DMS53 (cell line): Measurements from ENCODE around the gene MARCKS.
A peak's percentile ranks its signal among the peaks of the same experiment; 100 is the strongest.

Experiments used
- DNase-seq: peaks from one replicate; lab custom pipeline; 2025; lab: John Stamatoyannopoulos, UW

Gene MARCKS

GRCh38 chr6:113853252-113853651 lies 3.9 kb upstream of the MARCKS start:
- no peak for DNase-seq

DNA sequence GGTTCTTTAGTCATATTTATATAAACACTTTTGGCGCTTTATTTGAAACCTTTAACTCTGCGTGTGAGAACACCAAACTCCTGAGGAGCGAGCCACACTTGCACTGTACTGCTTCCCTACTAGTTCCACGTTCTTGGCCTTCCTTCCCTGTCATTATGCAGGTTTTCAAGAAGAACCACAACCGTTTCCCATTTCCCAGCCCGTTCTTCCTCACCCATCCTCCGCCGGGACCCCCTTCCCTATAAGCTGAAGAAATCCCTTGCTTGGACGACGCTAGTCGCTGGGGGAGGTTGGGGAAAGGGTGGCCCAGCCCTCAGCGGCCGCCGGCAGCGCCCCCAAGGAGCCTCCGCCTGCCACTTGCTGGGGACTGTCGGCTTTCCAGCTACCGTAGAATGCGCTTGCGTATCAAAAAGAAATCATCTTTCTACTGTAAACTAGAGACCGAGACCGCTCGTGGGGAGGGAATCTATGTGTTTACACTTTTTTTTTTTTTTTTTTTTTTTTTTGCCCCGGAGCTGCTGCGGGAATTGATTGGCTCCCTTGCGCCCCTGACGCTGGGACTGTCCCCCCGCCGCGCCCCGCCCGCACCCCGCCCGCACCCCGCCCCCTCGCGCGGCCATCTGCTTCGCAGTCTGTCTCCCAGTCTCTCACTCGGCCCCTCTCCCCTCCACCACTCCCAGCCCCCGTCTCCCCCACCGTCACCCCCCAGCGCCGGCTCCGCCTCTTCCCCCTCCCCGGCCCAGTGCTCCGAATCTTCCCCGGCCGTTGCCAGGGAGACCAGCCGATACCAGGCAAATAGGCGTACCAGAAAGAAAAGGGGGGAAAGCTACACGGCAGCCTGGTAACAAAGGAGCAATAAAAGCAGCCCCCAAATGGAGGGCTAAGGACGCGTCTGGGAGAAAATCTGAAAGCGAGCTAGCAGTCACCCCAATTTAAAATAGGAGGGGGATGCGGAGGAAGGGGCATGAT lies 2.3 kb upstream of the MARCKS start:
- DNase-seq: peak; percentile 97

- DNase-seq: peak; percentile 82
Observed at GRCh38 chr6:113855500-113856374, 1.4 kb upstream of the MARCKS start.

- no peak for DNase-seq
Observed at GRCh38 chr6:113856375-113856624, 845 bp upstream of the MARCKS start.

- DNase-seq: peak; percentile 71
Observed at GRCh38 chr6:113857556-113858479, 673 bp downstream of the MARCKS start.

DNA sequence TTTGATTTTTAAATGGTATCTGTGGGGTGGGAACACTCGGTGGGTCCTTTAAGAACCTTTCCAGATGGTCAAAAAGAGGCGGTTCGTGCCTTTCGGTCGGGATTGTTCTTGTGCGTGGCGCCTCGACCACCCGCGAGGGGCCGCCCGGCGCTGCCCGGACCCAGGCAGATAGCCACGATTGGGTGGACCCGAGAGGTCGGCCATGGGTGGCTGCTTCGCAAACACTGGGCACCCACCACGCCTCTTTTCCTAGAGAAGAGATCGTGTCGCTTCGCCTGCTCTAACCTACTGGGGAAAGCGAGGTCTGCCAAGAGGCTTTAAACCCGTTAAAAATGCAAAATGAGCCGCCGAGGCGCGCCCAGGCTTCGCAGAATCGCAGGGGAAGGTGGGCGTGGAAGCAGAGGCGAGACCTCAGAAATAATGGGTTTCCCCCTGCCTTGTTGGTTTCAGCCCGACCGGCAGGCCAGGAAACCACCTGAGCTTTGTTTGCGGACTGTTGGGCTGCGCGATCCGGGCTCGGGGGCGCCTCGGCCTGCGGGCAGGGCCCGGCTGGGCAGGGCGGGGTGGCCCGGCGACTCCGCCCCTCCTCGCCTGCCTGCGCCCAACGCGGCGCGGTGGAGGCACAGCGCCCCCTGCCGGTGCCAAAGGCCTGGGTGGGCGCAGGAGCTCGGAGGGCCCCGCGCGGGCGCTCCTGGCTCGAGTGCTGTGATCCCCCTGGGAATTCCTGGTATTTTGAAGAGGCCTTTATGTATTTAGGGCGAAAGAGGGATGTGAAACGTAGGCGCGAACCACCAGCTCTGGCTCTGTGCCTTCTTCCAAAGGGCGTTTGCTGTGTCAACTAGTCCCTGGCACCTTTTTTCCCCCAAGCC lies 1.6 kb downstream of the MARCKS start:
- DNase-seq: peak; percentile 92

- no peak for DNase-seq
Observed at GRCh38 chr6:113859349-113860180, 2.4 kb downstream of the MARCKS start.

DNA sequence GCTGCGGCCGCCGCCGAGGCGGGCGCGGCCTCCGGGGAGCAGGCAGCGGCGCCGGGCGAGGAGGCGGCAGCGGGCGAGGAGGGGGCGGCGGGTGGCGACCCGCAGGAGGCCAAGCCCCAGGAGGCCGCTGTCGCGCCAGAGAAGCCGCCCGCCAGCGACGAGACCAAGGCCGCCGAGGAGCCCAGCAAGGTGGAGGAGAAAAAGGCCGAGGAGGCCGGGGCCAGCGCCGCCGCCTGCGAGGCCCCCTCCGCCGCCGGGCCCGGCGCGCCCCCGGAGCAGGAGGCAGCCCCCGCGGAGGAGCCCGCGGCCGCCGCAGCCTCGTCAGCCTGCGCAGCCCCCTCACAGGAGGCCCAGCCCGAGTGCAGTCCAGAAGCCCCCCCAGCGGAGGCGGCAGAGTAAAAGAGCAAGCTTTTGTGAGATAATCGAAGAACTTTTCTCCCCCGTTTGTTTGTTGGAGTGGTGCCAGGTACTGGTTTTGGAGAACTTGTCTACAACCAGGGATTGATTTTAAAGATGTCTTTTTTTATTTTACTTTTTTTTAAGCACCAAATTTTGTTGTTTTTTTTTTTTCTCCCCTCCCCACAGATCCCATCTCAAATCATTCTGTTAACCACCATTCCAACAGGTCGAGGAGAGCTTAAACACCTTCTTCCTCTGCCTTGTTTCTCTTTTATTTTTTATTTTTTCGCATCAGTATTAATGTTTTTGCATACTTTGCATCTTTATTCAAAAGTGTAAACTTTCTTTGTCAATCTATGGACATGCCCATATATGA lies 3.2 kb downstream of the MARCKS start:
- peak; percentile 26 for DNase-seq

DNA sequence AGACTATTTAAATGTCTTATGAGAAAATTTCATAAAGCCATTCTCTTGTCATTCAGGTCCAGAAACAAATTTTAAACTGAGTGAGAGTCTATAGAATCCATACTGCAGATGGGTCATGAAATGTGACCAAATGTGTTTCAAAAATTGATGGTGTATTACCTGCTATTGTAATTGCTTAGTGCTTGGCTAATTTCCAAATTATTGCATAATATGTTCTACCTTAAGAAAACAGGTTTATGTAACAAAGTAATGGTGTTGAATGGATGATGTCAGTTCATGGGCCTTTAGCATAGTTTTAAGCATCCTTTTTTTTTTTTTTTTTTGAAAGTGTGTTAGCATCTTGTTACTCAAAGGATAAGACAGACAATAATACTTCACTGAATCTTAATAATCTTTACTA lies 5.0 kb downstream of the MARCKS start:
- DNase-seq: peak; percentile 45

- DNase-seq: no peak
Observed at GRCh38 chr6:113870917-113871316, 13.8 kb downstream of the MARCKS start.

DNA sequence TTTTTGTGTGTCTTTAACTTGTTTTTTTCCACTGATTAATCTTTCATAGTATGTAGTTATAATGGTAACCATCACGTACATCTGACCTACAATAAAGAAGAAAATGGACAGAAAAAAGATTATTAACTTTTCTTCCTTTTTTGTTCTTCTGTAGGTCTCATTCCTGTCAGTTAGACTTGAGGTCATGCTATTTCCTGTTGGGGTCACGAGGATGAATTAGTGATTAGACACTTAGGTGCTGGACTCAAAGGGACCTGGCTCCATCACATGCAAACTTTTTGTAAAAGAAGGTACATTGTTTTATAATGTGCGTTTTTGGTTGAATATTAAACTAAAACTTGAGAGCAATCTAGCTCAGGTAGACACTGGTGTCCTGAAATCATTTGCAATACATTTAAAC lies 14.8 kb downstream of the MARCKS start:
- peak; percentile 36 for DNase-seq

DNA sequence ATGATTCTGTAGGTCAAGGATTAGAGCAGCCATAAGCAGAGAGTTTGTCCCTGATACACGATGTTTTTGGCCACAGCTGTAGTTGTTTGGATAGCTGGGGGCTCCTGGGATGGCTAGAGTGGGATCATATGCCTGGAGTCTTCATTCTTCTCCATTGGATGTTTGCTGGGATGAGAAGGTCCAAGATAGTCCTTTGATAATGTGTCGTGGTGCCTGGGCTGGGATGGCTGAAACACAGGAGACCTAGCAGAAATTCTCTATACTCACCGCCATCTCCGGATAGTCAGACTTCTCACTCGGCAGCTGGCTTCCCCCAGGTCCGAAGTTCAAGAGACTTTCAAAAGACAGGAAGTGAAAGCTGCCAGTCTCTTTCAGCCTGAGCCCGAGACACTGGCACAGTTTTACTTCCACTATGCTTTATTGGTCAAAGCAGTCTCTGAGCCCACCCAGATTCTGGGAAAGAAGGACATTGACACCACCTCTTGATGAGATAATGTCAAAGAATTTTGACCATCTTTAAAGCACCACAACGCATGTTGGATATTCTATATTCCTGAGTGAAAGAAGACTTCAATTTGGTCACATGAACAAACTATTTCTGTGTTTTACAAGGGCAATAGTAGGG lies 16.0 kb downstream of the MARCKS start:
- DNase-seq: peak; percentile 94

GRCh38 chr6:113875470-113875869 lies 18.3 kb downstream of the MARCKS start:
- DNase-seq: peak; percentile 9

DNA sequence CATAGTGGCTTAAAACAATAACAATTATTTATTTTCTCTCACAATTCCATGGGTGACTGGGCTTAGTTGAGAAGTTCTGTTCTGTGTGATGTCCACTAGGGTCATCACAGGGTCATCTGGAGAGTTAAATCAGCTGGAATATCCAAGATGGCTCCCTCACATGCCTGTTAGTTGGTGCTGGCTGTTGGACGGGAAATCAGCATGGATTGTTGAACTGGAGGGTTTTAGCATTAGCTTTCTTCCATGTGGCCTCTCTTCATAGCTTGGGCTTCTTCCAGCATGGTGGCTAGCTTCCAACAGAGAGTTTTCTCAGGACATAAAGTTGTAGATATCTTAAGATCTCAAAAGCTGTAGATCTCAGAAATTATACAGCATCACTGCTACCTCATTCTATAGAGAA lies 19.6 kb downstream of the MARCKS start:
- DNase-seq: peak; percentile 30

DNA sequence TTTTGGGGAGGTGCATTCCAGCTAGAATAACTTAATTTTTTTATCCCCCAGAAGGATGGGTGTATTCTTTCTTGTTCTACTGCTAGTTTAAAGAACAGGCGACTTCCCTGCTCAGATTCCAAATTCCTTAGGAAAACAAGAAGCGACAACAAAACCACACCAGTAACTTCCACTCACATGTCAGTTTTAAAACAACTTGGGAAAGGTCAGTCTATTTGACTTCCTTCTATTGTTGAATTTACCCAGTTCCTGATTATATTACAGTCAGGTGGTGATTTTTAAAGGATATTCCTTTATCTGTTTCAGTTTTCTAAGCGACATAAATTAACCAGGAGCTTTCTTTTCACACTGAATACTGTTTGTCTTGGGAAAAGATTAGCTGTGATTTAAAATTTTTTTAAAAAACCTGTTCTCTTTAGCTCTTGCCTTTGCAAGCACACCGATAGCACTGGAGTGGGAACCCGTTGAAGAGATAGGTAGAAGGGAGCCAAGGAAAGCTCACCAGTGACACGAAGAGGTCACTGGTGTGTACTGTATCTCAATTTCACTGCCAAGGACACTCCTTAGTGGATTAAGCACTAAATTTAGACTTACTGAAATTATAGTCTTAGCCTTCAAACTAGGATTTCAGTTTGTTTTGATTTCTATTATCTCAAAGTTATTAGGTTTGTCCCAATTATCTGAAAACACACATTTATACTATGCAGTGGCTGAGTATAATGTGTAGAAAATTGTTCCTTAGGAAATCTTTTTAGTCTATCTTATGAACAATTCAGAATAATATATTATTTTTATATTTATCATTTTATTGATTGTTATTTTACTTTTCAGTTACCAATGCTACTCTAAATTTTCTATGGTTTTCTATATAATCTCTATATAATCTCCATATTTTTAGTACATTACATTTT lies 22.3 kb downstream of the MARCKS start:
- peak; percentile 89 for DNase-seq

GRCh38 chr6:113881478-113881980 lies 24.4 kb downstream of the MARCKS start:
- DNase-seq: no peak

DNA sequence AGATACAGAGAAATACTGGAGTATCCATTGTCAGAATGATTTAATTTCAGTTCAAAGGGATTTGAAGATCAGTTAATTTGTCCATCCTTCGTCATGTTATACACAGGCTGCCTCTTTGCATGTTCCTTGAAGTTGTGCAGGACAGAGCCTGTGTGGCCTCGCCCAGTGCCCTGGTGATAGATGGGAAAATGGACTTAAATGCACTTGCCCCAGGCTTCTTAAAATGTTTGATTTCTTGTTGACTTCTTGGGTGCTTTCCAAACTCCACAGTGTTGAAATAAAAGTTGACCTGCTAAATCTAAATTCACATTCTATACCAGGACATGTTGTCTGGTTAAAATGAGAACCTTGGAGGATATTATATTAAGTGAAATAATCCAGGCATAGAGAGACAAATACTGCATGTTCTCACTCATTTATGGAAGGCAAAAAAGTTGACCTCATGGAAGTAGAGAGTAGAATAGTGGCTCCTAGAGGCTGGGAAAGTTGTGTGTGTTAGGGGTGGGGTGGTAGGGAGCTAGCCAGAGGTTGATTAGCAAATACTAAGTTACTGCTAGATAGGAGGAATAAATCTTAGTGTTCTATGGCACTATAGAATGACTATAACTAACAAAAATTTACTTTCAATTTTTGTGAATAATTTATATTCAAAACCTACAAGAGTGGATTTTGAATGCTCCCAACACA lies 25.3 kb downstream of the MARCKS start:
- DNase-seq: no peak
